ENCODE results near the gene CAPN13.

Gene CAPN13

DNA sequence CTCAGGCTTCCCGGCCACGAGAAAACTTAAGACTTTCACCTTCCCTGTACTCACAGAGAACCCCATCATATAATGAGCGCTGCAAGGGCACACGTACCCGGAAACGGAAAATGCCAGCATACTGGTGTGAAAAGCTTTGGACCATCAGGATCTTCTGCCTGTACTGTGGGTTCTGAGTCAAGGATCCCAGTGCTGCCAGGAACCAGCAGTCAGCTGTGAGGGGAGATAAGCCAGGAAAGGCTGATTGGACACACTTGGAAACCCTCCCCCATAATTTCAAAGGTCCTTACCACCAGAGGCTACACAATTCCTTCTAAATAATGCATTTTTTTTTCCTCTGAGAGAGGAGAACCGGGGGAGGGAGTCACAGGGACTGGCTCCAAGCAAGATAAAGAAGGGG lies 31.4 kb downstream of the CAPN13 start:
- H3K36me3 ChIP-seq (ENCODE audit: control insufficient read depth, insufficient read depth, low read length) = no peaks in the 10 kb centered on the region
- no CpG with 5 or more reads among the region's 7 CpGs for WGBS (ENCODE audit: insufficient coverage, insufficient read length)
- no peaks in the 10 kb centered on the region for H3K9me3 ChIP-seq (ENCODE audit: control insufficient read depth, insufficient read depth, low read length)
- DNase-seq (ENCODE audit: low read depth, low spot score) = no peak
- no peak overlapping the region for H3K4me3 ChIP-seq (ENCODE audit: low read length)
- H3K4me1 ChIP-seq (ENCODE audit: control insufficient read depth, insufficient read depth, low read length) = no peaks in the 10 kb centered on the region
- H3K27me3 ChIP-seq (ENCODE audit: control insufficient read depth, insufficient read depth, low read length) = no peaks in the 10 kb centered on the region
- H3K27ac ChIP-seq (ENCODE audit: low read length) = no peak overlapping the region

DNA sequence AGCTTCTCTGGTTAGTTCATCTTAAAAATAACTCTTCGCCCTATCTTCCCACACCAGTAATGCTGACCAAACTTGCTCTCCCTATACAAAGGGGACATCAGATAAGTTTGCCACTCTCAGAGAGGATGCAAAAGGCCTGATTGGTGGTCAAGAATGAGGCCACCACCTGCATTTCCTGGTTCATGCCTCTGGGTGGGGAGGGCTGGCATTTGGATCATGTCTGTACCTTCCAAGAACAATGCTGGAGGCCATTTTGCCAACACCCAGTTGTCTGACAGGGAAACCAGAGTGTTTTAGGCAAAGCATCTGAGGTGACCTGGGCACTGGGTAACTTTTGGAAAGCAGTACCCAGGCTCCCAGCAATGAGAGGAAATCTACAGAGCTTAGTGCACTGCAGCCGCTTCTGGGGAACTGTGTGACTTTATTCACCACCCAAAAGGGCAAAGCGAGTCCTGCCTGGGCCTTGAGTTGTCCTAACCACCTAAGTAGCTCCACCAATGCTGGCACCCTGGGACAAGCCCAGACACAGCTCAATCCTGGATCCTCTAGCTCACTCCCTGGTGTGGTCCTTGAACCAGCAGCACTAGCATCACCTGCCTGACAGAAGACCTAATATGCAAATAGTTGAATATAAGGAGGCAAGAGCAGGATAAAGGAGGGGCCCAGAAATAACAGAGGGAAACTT lies 35.1 kb downstream of the CAPN13 start:
- no peak overlapping the region for H3K4me3 ChIP-seq (ENCODE audit: low read length)
- no peak overlapping the region for H3K27ac ChIP-seq (ENCODE audit: low read length)
- no peaks in the 10 kb centered on the region for H3K27me3 ChIP-seq (ENCODE audit: control insufficient read depth, insufficient read depth, low read length)
- DNase-seq (ENCODE audit: low read depth, low spot score) = no peak
- no peaks in the 10 kb centered on the region for H3K9me3 ChIP-seq (ENCODE audit: control insufficient read depth, insufficient read depth, low read length)
- H3K4me1 ChIP-seq (ENCODE audit: control insufficient read depth, insufficient read depth, low read length) = no peaks in the 10 kb centered on the region
- no peaks in the 10 kb centered on the region for H3K36me3 ChIP-seq (ENCODE audit: control insufficient read depth, insufficient read depth, low read length)
- WGBS (ENCODE audit: insufficient coverage, insufficient read length) = no CpG with 5 or more reads among the region's 3 CpGs

DNA sequence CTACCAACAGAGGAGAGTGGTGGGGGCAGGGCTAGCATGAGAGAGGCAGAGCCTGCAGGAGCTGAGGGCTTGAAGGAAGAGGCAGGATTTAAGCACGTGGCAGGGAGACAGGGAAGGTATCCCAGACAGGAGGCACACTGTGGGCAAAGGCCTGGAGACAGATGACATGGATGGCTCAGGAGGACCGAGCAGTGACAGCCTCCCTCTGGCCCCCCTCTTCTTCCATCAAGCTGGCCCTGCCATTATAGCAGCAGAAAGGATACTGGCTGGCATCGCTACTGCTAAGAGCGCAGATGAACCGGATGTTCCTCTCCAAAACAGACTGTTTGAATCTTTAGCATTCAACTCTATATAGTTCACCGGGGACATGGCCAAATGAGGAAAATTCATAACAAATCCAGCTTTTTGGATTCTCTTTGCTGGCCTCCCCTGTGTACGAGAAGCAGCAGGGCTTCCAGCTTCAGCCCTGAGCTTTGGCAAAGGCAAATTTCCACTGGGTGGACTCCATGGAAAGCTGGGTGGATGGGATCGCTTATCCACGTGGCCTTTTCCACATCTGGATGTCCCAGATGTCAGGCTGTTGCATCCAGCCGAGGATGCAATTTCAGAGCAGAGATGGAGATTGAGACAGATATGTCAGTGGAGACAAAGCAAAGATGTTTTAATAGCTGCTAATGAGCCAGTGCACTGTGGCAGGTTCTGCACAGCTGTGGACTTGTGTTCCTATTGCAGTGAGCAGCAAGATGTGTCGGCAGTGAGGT lies 36.2 kb downstream of the CAPN13 start:
- Histone ChIP-seq H3K4me3 (ENCODE audit: low read length) (no peak overlapping the region), H3K36me3 (ENCODE audit: control insufficient read depth, insufficient read depth, low read length) (no peaks in the 10 kb centered on the region), H3K27ac (ENCODE audit: low read length) (no peak overlapping the region), H3K4me1 (ENCODE audit: control insufficient read depth, insufficient read depth, low read length) (no peaks in the 10 kb centered on the region), H3K27me3 (ENCODE audit: control insufficient read depth, insufficient read depth, low read length) (no peaks in the 10 kb centered on the region), H3K9me3 (ENCODE audit: control insufficient read depth, insufficient read depth, low read length) (no peaks in the 10 kb centered on the region)
- no peak for DNase-seq (ENCODE audit: low read depth, low spot score)
- WGBS (ENCODE audit: insufficient coverage, insufficient read length) = no CpG with 5 or more reads among the region's 11 CpGs

DNA sequence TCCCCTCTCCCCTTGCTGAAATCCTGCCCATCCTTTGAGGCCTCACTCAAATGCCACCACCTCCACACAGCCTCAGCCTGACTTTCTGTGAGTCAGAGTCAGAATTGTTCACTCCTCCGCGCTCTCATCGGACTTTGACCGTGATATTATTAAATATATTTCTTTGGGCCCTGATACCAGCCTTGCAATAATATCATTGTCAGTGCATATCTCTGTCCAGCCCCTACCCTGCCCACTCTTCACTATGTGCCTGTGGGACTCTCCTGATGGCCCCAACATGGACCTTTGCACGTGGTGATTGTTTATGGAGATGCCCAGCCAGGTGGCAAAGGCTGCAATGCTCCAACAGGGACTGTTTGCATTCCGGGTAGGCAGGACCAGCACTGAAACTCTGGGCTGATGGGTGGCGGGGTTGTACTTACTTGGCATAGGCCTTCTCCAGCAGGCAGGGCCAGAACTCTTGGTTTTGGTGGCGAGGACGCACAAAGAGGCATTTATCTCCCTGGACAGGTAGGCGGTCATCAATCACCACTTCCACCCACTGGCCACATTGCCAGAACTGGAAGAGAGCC lies 37.3 kb downstream of the CAPN13 start:
- no peaks in the 10 kb centered on the region for H3K9me3 ChIP-seq (ENCODE audit: control insufficient read depth, insufficient read depth, low read length)
- H3K4me1 ChIP-seq (ENCODE audit: control insufficient read depth, insufficient read depth, low read length) = no peaks in the 10 kb centered on the region
- H3K36me3 ChIP-seq (ENCODE audit: control insufficient read depth, insufficient read depth, low read length) = no peaks in the 10 kb centered on the region
- no CpG with 5 or more reads among the region's 10 CpGs for WGBS (ENCODE audit: insufficient coverage, insufficient read length)
- no peak overlapping the region for H3K27ac ChIP-seq (ENCODE audit: low read length)
- no peak overlapping the region for H3K4me3 ChIP-seq (ENCODE audit: low read length)
- no peaks in the 10 kb centered on the region for H3K27me3 ChIP-seq (ENCODE audit: control insufficient read depth, insufficient read depth, low read length)
- no peak for DNase-seq (ENCODE audit: low read depth, low spot score)

DNA sequence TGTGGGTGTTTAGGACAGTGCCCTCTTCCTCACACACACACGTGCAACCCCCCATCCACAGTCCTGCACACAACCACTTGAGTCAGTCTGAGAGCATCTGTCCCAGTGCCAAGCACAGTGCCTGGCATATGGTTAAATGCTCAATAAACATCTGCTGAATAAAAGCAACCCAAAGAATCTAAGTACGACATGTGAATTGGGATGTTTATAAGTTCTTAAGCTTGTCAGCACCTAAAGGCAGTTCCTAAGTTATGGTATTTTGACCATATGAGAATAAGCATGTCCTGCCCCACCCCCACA lies 37.8 kb downstream of the CAPN13 start:
- H3K36me3 ChIP-seq (ENCODE audit: control insufficient read depth, insufficient read depth, low read length) = no peaks in the 10 kb centered on the region
- no peak overlapping the region for H3K4me3 ChIP-seq (ENCODE audit: low read length)
- no peak for DNase-seq (ENCODE audit: low read depth, low spot score)
- no peak overlapping the region for H3K27ac ChIP-seq (ENCODE audit: low read length)
- no CpG with 5 or more reads among the region's 2 CpGs for WGBS (ENCODE audit: insufficient coverage, insufficient read length)
- no peaks in the 10 kb centered on the region for H3K4me1 ChIP-seq (ENCODE audit: control insufficient read depth, insufficient read depth, low read length)
- no peaks in the 10 kb centered on the region for H3K27me3 ChIP-seq (ENCODE audit: control insufficient read depth, insufficient read depth, low read length)
- H3K9me3 ChIP-seq (ENCODE audit: control insufficient read depth, insufficient read depth, low read length) = no peaks in the 10 kb centered on the region

DNA sequence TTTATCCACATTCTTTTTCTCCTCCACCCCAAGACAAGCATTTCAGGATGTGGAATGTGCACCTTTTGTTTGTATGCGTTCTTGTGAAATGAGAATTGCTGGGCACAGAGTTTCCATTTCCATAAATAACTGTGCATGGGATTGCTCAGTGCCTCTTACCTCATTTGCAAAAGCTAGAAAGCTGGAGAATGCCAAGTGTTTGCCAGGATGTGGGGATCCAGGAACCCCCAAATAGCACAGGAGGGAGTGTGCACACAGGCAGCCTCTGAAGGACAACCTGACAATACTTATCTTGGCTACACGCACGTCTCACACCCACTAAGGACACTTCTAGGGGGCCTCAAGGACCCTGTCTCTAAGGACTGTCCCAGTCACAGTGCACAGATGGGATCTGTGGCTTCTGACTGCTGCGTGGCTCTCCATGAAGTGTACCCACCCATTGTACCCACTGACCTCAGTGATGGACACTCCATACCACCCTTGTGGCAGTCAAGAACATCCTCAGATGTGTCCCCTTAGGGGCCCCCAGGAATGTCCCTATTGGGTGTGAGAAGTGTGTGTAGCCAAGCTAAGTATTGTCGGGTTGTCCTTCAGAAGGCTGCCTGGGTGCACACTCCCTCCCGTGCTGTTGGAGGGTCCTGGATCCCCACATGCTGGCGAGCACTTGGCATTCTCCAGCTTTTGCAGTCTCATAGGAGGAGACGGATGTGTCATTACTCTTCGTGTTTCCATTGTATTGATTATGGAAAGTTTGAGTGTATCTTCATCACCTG lies 38.4 kb downstream of the CAPN13 start:
- Histone ChIP-seq H3K36me3 (ENCODE audit: control insufficient read depth, insufficient read depth, low read length) (no peaks in the 10 kb centered on the region), H3K4me3 (ENCODE audit: low read length) (no peak overlapping the region), H3K9me3 (ENCODE audit: control insufficient read depth, insufficient read depth, low read length) (no peaks in the 10 kb centered on the region), H3K4me1 (ENCODE audit: control insufficient read depth, insufficient read depth, low read length) (no peaks in the 10 kb centered on the region), H3K27ac (ENCODE audit: low read length) (no peak overlapping the region), H3K27me3 (ENCODE audit: control insufficient read depth, insufficient read depth, low read length) (no peaks in the 10 kb centered on the region)
- no CpG with 5 or more reads among the region's 9 CpGs for WGBS (ENCODE audit: insufficient coverage, insufficient read length)
- no peak for DNase-seq (ENCODE audit: low read depth, low spot score)

DNA sequence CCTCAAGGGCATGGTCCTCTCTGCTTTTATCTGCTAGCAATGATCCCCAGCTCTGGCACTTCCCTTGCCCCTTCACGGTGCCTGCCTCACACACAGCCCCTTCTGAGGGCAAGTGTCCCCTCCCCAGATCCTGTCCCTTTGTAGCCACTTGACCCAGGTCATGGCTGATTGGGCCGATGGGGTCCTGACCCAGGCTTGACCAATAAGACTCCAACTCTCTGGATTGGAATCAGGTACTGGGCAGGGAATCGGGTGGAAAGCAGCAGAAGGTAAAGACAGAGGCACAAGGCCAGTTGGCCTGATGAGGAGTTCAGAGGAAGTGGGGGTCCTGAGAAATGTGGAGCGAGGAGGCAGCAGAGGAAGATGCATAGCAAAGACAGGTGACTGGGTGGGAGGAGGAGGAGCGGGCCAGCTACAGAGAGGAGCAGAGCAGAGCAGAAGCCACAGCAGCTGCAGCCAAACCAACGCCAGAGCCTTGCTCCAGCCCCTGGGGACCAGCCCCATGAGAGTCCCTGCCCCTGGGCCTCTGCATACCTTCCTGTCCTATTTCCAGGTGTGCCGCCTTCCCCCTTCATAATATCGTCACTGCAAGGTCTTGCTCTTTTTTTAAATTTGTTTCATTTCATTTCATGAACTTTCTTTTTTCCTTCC lies 39.1 kb downstream of the CAPN13 start:
- no peak overlapping the region for H3K27ac ChIP-seq (ENCODE audit: low read length)
- H3K9me3 ChIP-seq (ENCODE audit: control insufficient read depth, insufficient read depth, low read length) = no peaks in the 10 kb centered on the region
- H3K36me3 ChIP-seq (ENCODE audit: control insufficient read depth, insufficient read depth, low read length) = no peaks in the 10 kb centered on the region
- no peak for DNase-seq (ENCODE audit: low read depth, low spot score)
- no peak overlapping the region for H3K4me3 ChIP-seq (ENCODE audit: low read length)
- no CpG with 5 or more reads among the region's 8 CpGs for WGBS (ENCODE audit: insufficient coverage, insufficient read length)
- H3K27me3 ChIP-seq (ENCODE audit: control insufficient read depth, insufficient read depth, low read length) = no peaks in the 10 kb centered on the region
- H3K4me1 ChIP-seq (ENCODE audit: control insufficient read depth, insufficient read depth, low read length) = no peaks in the 10 kb centered on the region

DNA sequence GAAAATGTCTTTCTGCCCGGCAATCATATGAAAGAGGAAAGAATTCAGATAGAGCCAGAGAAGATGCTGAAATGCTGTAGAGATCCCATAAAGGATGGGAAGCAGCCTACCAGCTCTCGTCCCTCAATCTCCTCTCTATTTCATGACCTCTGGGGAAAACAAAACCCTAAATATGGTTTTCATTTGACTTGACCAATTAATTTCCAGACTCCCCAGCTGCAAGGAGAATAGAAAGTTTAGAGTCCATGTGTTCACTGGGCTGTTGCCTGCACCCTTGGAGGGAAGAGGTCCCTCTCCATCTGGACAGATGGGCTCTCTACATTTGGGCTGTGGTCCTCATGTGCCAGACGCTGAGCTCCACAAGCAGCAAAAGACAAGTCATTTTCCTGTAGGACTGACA lies 40.6 kb downstream of the CAPN13 start:
- Histone ChIP-seq H3K36me3 (ENCODE audit: control insufficient read depth, insufficient read depth, low read length) (no peaks in the 10 kb centered on the region), H3K27me3 (ENCODE audit: control insufficient read depth, insufficient read depth, low read length) (no peaks in the 10 kb centered on the region), H3K9me3 (ENCODE audit: control insufficient read depth, insufficient read depth, low read length) (no peaks in the 10 kb centered on the region), H3K4me1 (ENCODE audit: control insufficient read depth, insufficient read depth, low read length) (no peaks in the 10 kb centered on the region), H3K4me3 (ENCODE audit: low read length) (no peak overlapping the region), H3K27ac (ENCODE audit: low read length) (no peak overlapping the region)
- DNase-seq (ENCODE audit: low read depth, low spot score) = no peak
- WGBS (ENCODE audit: insufficient coverage, insufficient read length) = no CpG with 5 or more reads among the region's 3 CpGs

DNA sequence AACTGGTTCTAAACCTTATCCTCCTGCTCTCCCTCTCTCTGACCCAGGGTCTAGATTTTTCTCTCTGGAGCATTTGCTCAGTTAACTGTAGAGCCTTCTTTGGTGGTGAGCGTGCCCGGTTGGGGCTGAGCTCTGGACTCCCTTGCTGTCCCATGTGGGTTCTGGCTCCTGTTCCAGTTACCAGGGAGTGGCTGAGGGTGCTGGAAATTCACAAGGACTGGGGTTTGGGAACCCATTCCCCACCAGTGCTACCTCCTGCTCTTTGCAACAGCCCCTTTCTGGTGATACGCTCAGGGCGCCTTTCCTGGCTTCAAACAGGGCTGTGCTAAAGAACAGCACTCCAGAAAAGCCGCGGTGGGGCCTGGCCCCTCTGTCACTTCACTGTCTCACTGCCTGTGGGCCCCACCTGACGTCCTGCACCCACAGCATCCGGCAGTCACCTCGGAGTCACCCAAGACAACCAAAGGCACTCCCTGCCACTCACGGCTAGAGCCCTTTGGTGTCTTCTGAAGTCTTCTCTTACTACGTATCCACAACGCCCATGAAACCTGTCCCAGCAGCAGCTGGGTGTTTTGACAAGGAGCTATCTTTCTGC lies 41.3 kb downstream of the CAPN13 start:
- H3K27me3 ChIP-seq (ENCODE audit: control insufficient read depth, insufficient read depth, low read length) = no peaks in the 10 kb centered on the region
- H3K9me3 ChIP-seq (ENCODE audit: control insufficient read depth, insufficient read depth, low read length) = no peaks in the 10 kb centered on the region
- no peaks in the 10 kb centered on the region for H3K4me1 ChIP-seq (ENCODE audit: control insufficient read depth, insufficient read depth, low read length)
- no peaks in the 10 kb centered on the region for H3K36me3 ChIP-seq (ENCODE audit: control insufficient read depth, insufficient read depth, low read length)
- no CpG with 5 or more reads among the region's 12 CpGs for WGBS (ENCODE audit: insufficient coverage, insufficient read length)
- H3K27ac ChIP-seq (ENCODE audit: low read length) = no peak overlapping the region
- no peak overlapping the region for H3K4me3 ChIP-seq (ENCODE audit: low read length)
- DNase-seq (ENCODE audit: low read depth, low spot score) = no peak

DNA sequence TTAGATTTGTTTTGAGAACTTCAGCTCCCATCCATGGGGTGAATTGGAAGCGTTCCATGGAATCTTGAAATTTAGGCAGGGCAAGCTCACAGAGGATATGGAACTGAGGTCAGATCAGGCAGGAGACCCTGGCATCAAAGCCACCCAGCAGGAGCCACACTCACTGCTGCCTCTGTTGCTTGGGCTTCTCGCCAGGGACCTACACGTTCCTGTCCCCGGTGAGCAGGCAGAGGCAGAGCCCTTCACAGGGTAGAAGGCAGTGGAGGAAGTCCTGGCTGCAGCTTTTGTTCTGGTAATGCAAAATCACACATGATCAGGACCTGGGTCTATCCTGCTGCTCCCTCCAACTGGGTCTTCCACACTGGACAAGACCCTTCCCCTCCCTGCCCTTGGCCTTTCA lies 42.1 kb downstream of the CAPN13 start:
- no peaks in the 10 kb centered on the region for H3K36me3 ChIP-seq (ENCODE audit: control insufficient read depth, insufficient read depth, low read length)
- no peaks in the 10 kb centered on the region for H3K27me3 ChIP-seq (ENCODE audit: control insufficient read depth, insufficient read depth, low read length)
- H3K4me1 ChIP-seq (ENCODE audit: control insufficient read depth, insufficient read depth, low read length) = no peaks in the 10 kb centered on the region
- DNase-seq (ENCODE audit: low read depth, low spot score) = no peak
- no peak overlapping the region for H3K27ac ChIP-seq (ENCODE audit: low read length)
- no peaks in the 10 kb centered on the region for H3K9me3 ChIP-seq (ENCODE audit: control insufficient read depth, insufficient read depth, low read length)
- H3K4me3 ChIP-seq (ENCODE audit: low read length) = no peak overlapping the region
- no CpG with 5 or more reads among the region's 4 CpGs for WGBS (ENCODE audit: insufficient coverage, insufficient read length)
